Measurements from ENCODE around the gene SPEM1.

GRCh38 chr17:7459961-7460545 is 39.9 kb downstream of the SPEM1 start:
- no peak for TF ChIP-seq CTCF (IDR thresholded peaks at IDR 0.05)
- TF ChIP-seq EP300 (IDR thresholded peaks at IDR 0.05): no peak
- no peak for TF ChIP-seq POLR2A (IDR thresholded peaks at IDR 0.05)
